Endothelial cell of umbilical vein (primary cell): ENCODE results near the gene CBLB. TPM values are rescaled to one million over a fixed set of nuclear protein-coding genes. Genes with fewer than 3 reads are reported as not detected.
"Not testable (repeated sequence)": the region's sequence is repeated elsewhere in the genome, so short reads cannot be mapped to it uniquely, and the experiment has no call there.

Experiments used
- BruUV-seq: library from RNA; stranded (reverse); fragments of 400-500 nt; replicated peaks from 2 replicates; lab custom pipeline; 2021; lab: Mats Ljungman, UMichigan
- CTCF ChIA-PET: fragments of 300-600, 350-600 bp; sonication (Branson Sonifier 250); formaldehyde crosslinking; loops from one replicate; lab custom pipeline; 2021; ENCODE audit warnings: antibody characterized with exemption, inconsistent platforms; lab: Charles Lee
- POLR2A ChIA-PET: fragments of 300-600, 350-600 bp; sonication (Branson Sonifier 250); formaldehyde crosslinking; loops from one replicate; lab custom pipeline; 2021; ENCODE audit warnings: antibody characterized with exemption, inconsistent platforms; lab: Charles Lee
- DNase-seq: peaks from one replicate; pipeline ENCODE4 v3.0.0-alpha.2; 2011; ENCODE audit warnings: low read depth, low spot score
- FAIRE-seq: peaks from 2 replicates; lab custom pipeline; 2011; peaks lifted over from hg19 to GRCh38; lab: Jason Lieb, UNC
- H2AFZ ChIP-seq: 2 replicates; pipeline ENCODE4 v1.6.0; 2012; ENCODE audit warnings: low read depth, low read length, control low read depth, inconsistent platforms
- H3K27ac ChIP-seq: 2 replicates; pipeline ENCODE4 v1.5.1; 2011; ENCODE audit warnings: low read depth, mild to moderate bottlenecking, control low read depth, low read length, moderate library complexity; ENCODE audit not compliant: insufficient read depth
- H3K27me3 ChIP-seq, 2 experiments: 2 replicates each; pipeline versions ENCODE4 v1.6.0 to v1.6.1; 2011; ENCODE audit warnings: low read length in 2 of 2, mixed read lengths in 1 of 2; ENCODE audit not compliant: control insufficient read depth in 2 of 2, insufficient read depth in 2 of 2
- H3K36me3 ChIP-seq, 2 experiments: 2 replicates in 1 of 2; 3 replicates in 1 of 2; pipeline ENCODE4 v1.5.1; 2011; ENCODE audit warnings: low read length in 2 of 2, mild to moderate bottlenecking in 1 of 2, moderate library complexity in 1 of 2; ENCODE audit not compliant: control insufficient read depth in 2 of 2, insufficient read depth in 2 of 2; ENCODE audit errors: extremely low read depth in 1 of 2
- H3K4me1 ChIP-seq: 3 replicates; pipeline ENCODE4 v1.5.1; 2011; ENCODE audit warnings: mild to moderate bottlenecking, low read length; ENCODE audit not compliant: control insufficient read depth, insufficient read depth; ENCODE audit errors: extremely low read depth
- H3K4me2 ChIP-seq: 2 replicates; pipeline ENCODE4 v1.6.1; 2011; ENCODE audit warnings: low read length, control low read depth, mixed read lengths; ENCODE audit not compliant: insufficient read depth
- H3K4me3 ChIP-seq, 3 experiments: fragments of 200-600 bp in 1 of 3; sonication (generic), shearing (Covaris generic) in 1 of 3; replicated peaks in 1 of 3; 2 replicates each; pipeline ENCODE4 v1.5.1; 2011 to 2016; ENCODE audit warnings: control low read depth in 3 of 3, low read length in 3 of 3, mild to moderate bottlenecking in 2 of 3, inconsistent platforms in 1 of 3, low read depth in 1 of 3, moderate library complexity in 1 of 3; ENCODE audit not compliant: insufficient read depth in 1 of 3
- H3K79me2 ChIP-seq: 2 replicates; pipeline ENCODE4 v1.6.0; 2012; ENCODE audit warnings: low read length, inconsistent platforms; ENCODE audit not compliant: control insufficient read depth, insufficient read depth
- H3K9ac ChIP-seq: replicated peaks from 2 replicates; pipeline ENCODE3; 2011; ENCODE audit warnings: low read length, control low read depth; ENCODE audit not compliant: insufficient read depth; ENCODE audit errors: extremely low read depth
- H3K9me1 ChIP-seq: replicated peaks from 3 replicates; pipeline ENCODE4 v1.6.0; 2011; ENCODE audit warnings: mild to moderate bottlenecking, low read length; ENCODE audit not compliant: control insufficient read depth, insufficient read depth; ENCODE audit errors: extremely low read depth
- H3K9me3 ChIP-seq: replicated peaks from 2 replicates; pipeline ENCODE4 v1.5.1; 2012; ENCODE audit warnings: low read length, inconsistent platforms; ENCODE audit not compliant: control insufficient read depth, insufficient read depth
- H4K20me1 ChIP-seq: replicated peaks from 2 replicates; pipeline ENCODE3; 2011; ENCODE audit warnings: mild to moderate bottlenecking, low read length; ENCODE audit not compliant: control insufficient read depth, insufficient read depth; ENCODE audit errors: extremely low read depth
- FOS ChIP-seq: IDR thresholded peaks from 2 replicates; pipeline ENCODE4 v1.6.1; 2011; ENCODE audit warnings: mild to moderate bottlenecking, low read length, moderate library complexity, borderline replicate concordance; ENCODE audit not compliant: insufficient read depth
- GATA2 ChIP-seq: IDR thresholded peaks from 2 replicates; pipeline ENCODE4 v1.7.0; 2011; ENCODE audit warnings: low read depth, mild to moderate bottlenecking, moderate library complexity, mixed read lengths, low read length; ENCODE audit not compliant: insufficient read length, insufficient read depth
- JUN ChIP-seq: IDR thresholded peaks from 2 replicates; pipeline ENCODE4 v1.6.1; 2011; ENCODE audit warnings: borderline replicate concordance, low read depth; ENCODE audit not compliant: insufficient read length, insufficient read depth
- MAX ChIP-seq: IDR thresholded peaks from 2 replicates; pipeline ENCODE4 v1.6.1; 2011; ENCODE audit not compliant: insufficient read depth, insufficient read length
- MYC ChIP-seq: IDR thresholded peaks from one replicate; pipeline ENCODE4 v1.6.1; 2011; ENCODE audit warnings: mild to moderate bottlenecking, low read depth, low read length
- POLR2AphosphoS5 ChIP-seq: IDR thresholded peaks from 2 replicates; pipeline ENCODE4 v1.6.1; 2012; ENCODE audit warnings: low read depth, mild to moderate bottlenecking, control low read depth, low read length, moderate library complexity; ENCODE audit not compliant: insufficient read depth
- dilution Hi-C: fragments of 300-500 bp; cut with MboI; formaldehyde crosslinking; loops from one replicate; pipeline ENCODE4 v1.15.0; 2019; ENCODE audit warnings: low sequenced_read_pairs; ENCODE audit not compliant: extremely low pct_ligation_motif_present
- intact Hi-C: fragments of 100-400 bp; cut with micrococcal nuclease; formaldehyde crosslinking; loops from one replicate; pipeline ENCODE4 v1.10.0; 2022
- polyA plus RNA-seq, 4 experiments: library from polyadenylated mRNA; depleted of rRNA in 3 of 4; stranded (reverse) in 3 of 4; unstranded in 1 of 4; fragments of >200 nt; gene quantifications; 2 replicates each; pipeline versions ENCODE4 v1.2.1 to v1.2.3, GENCODE V29; 2011 to 2012; ENCODE audit warnings: missing spikeins in 1 of 4
- total RNA-seq: library from RNA; stranded (reverse); gene quantifications from 2 replicates; pipeline ENCODE4 v1.2.3, GENCODE V29; 2021

Gene CBLB
- total and polyA plus RNA-seq, 2 donors (not counting 3 experiments of a cell fraction or from before 2014, with no cell fraction given): 17.8 to 39.6 TPM

GRCh38 chr3:105816833-105817232 lies 52.0 kb downstream of the CBLB start:
- ChIA-PET POLR2A (no interaction called here), CTCF (no interaction called here)
- H3K27me3 ChIP-seq: no peaks in the 10 kb centered on the region
- H3K9ac ChIP-seq: no peak overlapping the region
- intact Hi-C loops: no loop called here
- no peak overlapping the region for H3K4me2 ChIP-seq
- H2AFZ ChIP-seq: no peak overlapping the region
- dilution Hi-C loops: no loop called here
- BruUV-seq: no TSS peak
- no peak for DNase-seq
- H3K9me3 ChIP-seq: no peaks in the 10 kb centered on the region
- H3K4me1 ChIP-seq: peaks cover 5% of the 10 kb centered on the region
- H3K79me2 ChIP-seq: peaks cover 3% of the 10 kb centered on the region
- no peak for FAIRE-seq
- TF ChIP-seq POLR2AphosphoS5: no peak
- TF ChIP-seq JUN: no peak
- TF ChIP-seq GATA2: no peak
- TF ChIP-seq MAX: no peak
- TF ChIP-seq MYC: no peak
- no peak for TF ChIP-seq FOS
- H4K20me1 ChIP-seq: peaks cover 3% of the 10 kb centered on the region
- no peaks in the 10 kb centered on the region for H3K36me3 ChIP-seq
- H3K9me1 ChIP-seq: no peaks in the 10 kb centered on the region
- H3K27ac ChIP-seq: no peak overlapping the region
- no peak overlapping the region for H3K4me3 ChIP-seq

- DNase-seq, dilution Hi-C loops, H3K9me1 ChIP-seq, POLR2A ChIA-PET, H3K79me2 ChIP-seq, H3K27me3 ChIP-seq, BruUV-seq, CTCF ChIA-PET, H3K9me3 ChIP-seq, H3K4me1 ChIP-seq, FAIRE-seq, H3K4me3 ChIP-seq, H4K20me1 ChIP-seq, H2AFZ ChIP-seq, intact Hi-C loops, H3K36me3 ChIP-seq, H3K9ac ChIP-seq, H3K4me2 ChIP-seq, H3K27ac ChIP-seq: not testable (repeated sequence)
These were observed 53.5 kb downstream of the CBLB start for GRCh38 chr3:105815331-105815730.
